Measurements from ENCODE around the gene PGBD1.

DNA sequence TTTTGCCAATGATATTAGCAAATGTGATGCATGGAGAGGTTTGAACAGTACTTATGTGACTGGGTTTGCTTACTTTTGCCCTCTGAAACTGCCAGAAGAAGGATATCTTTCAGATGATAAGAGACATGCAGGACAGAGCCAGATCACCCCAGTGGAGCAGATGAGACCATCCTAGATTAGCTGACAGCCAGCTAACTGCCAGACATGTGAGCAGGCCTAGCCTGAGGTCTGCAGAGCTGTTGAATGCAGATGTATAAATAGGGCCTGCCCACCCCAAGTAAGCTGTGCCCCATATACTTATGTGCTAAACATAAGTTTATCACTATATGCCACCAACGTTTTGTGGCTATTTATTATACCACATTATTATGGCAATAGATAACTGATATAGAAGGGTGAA is 48.7 kb downstream of the PGBD1 start:
- TF ChIP-seq CTCF (IDR thresholded peaks at IDR 0.05; ENCODE audit: low read length) (no peak), EZH2 (IDR thresholded peaks at IDR 0.05; ENCODE audit: borderline replicate concordance, low read length) (no peak)

All from OCI-LY1 (cell line).